GM21447 (cell line): ENCODE measurements around the gene MAST4.

Experiments used
- ATAC-seq: cut with Tn5 transposase; IDR thresholded peaks from one replicate; pipeline ENCODE4 v1.9.1; 2021; ENCODE audit not compliant: unreplicated experiment

MAST4 gene

GRCh38 chr5:67215519-67216471, 619.6 kb downstream of the MAST4 start:
- peak; percentile 99 for ATAC-seq

GRCh38 chr5:67216564-67216963, 620.4 kb downstream of the MAST4 start:
- ATAC-seq = no peak
